COLO668 (cell line): ENCODE data around the gene STXBP4.

Experiments
- DNase-seq: peaks from one replicate; lab custom pipeline; 2025; ENCODE audit not compliant: unreplicated experiment; lab: John Stamatoyannopoulos, UW

Gene STXBP4

DNA sequence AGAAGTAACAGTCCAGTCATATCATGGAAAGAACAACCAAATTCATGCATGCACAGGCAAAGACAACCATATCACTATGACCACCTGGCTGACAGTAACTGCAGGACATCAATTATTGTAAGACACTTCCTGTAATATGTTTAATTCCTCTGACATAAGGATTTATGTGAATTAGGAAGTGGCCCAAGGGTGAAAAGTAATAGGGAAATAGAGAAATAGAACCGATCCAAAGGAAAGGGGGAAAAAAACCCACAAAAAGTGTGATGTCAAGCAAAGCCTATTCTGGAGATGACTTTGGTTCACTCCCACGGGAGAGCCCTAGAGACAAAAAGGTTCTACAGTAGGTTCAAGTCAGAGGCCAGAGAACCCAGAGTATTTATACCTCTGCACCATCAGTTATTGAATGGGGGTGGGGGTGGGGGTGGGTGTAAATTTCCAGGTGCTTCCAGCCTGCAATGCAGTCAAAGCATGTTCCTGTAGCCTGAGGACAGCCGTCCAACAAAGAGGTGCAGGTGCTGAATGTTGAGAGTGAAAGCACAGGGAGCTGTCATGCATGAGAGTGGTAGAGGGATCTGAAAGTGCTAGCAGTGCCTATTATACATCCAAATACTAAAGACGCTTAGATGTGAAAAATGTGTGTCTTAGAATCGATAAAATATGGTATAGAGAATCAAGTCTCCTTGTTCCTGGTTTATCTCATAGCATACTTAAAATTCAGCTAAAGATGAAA lies 200.6 kb downstream of the STXBP4 start:
- DNase-seq, result no peak

DNA sequence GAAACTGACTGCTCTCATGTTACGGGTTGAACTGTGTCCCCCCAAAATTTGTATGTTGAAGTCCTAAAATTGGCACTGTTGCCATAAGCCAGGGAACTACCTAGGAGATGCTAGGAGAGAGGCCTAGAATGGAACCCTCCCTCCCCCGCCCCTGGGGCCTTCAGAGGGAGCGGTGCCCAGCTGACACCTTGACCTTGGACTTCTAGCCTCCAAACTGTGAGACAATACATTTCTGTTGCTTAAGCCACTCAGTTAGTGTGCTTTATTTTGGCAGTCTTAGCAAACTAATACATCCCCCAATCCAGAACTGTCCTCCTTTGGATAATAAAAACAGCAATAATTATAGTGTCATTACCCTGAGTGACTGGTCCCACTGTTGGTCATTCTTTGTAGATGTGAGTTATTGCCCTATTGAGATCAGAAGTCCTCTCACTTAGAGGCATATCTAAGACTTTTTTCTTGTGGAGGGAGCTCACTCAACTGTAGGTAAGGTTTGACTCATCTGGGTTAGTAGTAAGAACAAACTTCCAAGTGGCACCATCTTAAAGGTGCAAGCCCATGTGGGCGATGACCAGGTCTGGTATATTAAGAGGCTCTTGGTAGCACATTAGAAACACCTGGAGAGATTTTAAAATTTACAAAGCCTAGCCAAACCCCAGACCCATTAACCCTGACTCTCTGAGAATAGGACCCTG lies 203.2 kb downstream of the STXBP4 start:
- DNase-seq, result no peak

DNA sequence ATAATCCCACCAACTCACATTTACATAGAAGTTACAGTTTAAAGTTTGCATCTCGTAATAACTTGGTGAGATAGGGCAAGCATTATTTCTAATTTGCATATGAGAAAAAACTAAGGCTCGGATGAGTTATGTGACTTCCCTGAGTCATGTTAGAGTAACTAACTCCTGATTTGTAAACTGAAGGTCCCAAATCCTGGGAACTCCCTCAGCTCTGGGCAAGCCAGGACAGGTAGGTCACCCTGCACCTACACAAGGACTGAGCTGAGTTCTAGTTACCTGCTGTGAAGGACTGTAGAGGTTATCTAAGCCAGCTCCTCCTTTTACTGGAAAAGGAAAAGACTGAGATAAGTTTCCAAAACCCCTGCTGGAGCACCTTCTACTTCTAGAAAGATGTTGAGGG lies 204.0 kb downstream of the STXBP4 start:
- DNase-seq, result no peak

DNA sequence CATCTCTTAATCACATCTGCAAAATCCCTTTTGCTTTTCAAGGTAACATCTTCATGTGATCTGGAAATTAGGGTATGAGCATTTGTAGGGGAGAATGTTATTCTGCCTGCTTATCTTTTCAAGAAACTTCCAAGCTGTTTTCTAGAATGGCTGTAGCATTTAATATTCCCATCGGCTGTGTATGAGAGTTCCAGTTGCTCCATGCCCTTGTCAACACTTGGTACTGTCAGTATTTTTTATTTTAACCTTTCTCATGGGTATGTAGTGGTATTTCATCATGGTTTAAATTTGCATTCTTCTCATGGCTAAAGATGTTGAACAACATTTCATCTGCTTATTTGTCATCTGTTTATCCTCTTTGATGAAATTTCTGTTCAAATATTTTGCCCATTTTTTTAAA lies 205.6 kb downstream of the STXBP4 start:
- DNase-seq, result no peak

- DNase-seq, result no peak
Measured at GRCh38 chr17:55175788-55176427, 207.3 kb downstream of the STXBP4 start.

DNA sequence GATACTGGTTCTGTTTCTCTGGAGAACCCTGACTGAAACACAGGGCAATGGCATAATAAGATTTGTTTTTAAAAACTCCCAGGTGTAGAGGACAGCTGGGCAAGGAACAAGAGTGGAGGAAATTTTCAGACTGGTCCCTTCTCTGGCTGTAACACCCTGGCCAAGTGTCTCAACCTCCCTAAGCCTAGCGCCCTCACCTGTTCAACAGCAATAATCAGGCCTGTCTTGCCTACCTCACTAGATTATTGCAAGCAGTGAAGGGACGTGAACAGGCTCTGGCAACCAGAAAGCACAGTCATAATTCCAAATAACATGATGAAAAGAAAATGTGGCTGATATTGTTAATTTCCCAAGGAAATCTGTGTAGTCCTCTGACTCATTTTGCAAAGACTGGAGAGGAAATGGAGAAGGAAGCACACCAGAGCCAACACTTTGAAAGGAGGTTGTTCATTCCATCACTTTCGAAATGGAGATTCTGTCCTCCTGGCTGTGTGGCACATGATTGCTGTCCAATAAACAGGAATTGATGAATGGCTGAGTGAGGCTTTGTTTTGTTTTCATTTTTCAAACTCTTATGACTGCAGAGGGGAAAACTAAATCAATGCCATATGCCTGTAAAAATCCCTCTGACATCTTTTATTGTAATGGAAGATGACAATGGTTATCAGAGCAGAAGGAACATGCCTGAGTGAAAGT lies 208.7 kb downstream of the STXBP4 start:
- DNase-seq, result no peak

GRCh38 chr17:55177855-55178217 lies 209.3 kb downstream of the STXBP4 start:
- DNase-seq, result no peak

GRCh38 chr17:55186937-55187770 lies 218.6 kb downstream of the STXBP4 start:
- DNase-seq, result no peak

DNA sequence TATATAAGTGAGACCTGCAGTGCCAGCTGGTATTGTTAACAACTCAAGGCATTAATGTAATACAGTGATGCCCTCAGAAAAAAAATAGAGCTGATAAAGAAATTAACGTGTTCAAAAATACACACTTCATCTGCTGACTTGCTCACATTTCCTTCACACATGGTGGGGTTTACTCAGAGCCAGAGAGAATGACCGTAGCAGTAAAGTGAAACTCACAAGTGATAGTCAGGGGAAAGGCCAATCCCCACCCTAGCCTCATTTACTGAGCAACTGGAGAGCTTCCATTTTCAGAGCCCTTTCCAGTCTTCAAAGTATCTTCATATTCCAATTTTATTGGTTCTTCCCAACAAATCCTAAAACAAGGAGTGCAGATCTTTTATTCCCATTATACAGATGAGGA lies 222.2 kb downstream of the STXBP4 start:
- no peak for DNase-seq

DNA sequence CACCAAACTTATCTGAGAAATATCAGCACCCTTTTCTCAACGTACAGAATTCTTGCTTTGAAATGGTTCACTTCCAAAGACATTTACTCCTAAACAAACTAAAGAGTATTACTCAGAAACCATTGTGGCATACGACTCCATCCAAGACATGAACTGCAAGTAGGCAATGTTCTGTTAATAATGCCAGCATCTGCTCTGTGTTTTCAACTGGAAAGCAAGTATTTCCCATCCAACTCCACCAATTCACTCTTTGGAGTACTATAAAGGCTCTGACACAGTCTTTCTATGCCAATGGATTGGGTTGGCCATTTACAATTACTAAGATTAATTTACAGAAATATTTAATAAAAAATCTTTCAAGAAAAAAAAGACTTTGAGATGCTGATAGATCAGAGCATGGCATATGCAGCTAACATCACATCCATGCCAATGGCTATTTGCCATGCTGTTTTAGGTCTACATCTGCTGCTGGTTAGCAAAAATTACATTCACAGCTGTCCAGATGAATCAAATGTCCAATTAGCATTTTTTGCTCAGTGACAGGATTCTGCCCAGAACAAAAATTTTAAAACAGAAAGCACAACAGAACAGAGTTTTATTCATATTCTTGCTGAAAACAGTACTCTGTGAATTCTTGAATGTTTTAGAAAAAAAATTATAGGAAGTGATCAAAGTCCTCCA lies 230.3 kb downstream of the STXBP4 start:
- no peak for DNase-seq

DNA sequence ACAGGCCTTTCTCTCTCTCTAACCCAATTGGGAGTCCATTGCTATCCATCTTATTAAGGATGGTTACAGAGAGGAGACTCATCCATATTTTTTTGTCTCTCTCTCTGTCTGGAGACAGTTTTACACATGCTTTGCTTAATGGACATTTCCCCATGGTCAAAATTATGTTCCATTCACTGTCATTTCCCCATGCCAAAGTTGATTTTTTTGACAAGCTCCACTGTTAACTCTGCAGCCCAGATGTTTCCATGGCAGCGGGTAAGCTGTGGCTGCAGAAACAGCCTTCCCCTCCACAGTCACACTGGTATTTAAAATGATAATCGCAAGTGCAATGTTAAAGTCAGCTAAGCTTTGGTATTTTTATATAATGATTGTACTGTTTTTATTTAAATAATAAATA lies 232.3 kb downstream of the STXBP4 start:
- no peak for DNase-seq

DNA sequence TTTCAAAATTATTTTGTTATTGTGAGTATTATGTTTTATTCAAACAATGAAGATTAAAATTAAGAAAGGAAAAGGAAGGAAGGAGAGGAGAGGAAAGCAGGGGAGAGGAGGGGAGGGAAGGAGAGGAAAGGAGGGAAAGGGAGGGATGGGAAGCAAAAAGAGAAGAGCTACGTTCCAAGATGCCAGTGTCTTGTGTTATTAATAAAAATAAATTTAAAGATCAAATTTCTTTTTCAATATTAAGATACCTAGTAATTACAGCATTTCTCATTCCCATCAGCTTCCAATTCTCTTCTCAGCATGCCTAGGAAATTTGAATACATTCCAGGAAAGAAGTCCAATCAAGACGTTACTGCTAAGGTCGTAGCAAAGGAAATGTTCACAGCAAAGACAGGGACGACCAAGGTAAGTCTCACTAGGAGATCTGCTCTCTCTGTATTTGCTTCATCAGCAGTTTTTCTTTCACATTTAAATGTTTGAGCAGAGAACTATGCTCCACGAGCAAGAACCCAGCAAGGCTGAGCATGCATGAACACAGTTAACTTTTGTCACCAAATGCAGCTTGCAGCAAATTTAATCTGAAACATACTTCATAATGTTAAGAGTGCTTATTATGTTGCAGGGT lies 232.9 kb downstream of the STXBP4 start:
- no peak for DNase-seq

GRCh38 chr17:55202896-55203295 lies 234.3 kb downstream of the STXBP4 start:
- DNase-seq, result no peak

DNA sequence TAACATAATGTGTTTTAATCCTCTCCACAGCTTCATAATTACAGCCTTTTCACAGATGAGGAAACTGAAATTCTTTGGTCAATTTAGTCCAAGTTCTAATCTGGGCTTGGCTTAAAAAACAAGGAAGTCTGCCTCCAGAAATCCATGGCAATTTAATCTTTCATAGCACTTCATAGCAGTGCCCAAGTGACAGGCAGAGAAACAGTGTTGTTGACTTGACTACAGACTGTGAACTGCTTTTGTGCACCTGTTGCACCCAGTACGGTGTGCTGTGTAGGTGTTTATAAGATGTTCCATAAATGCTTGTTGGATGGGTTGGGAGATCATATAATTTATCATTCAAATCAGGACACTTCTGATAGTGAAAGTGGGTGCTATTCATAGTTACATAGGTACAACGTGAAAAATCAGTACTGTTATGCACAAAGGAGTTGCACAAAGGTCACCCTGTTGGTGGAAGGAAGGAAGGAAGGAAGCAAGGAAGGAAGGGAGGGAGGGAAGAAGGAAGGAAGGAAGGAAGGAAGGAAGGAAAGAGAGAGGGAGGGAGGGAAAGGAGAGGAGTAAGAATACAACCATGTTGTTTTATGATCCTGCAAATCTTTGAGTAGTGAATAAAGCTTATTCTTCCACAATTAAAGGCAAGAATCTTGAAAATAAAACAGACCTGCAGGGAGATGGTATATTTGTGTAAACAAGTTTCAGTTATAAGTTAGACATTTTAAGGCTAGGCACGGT lies 239.7 kb downstream of the STXBP4 start:
- DNase-seq, result no peak

GRCh38 chr17:55210292-55210691 lies 241.7 kb downstream of the STXBP4 start:
- no peak for DNase-seq

DNA sequence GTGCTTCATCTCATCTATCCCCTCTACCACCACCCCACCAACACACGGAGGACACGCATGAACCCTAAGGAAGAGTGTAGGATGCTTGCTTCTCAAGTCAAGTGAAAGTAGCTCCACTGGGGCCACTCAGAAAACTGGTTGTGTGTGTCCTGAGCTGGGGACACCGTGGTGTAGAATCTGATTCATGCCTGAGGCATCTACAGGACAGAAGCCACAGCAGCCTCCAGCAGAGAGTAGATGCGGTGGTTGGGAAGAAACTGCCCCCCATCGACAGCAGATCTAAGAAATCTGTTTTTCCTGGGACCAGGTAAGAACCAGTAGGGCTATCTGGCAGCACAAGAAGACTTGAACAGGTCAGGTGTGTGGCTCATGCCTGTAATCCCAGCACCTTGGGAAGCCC lies 244.3 kb downstream of the STXBP4 start:
- DNase-seq, result no peak

DNA sequence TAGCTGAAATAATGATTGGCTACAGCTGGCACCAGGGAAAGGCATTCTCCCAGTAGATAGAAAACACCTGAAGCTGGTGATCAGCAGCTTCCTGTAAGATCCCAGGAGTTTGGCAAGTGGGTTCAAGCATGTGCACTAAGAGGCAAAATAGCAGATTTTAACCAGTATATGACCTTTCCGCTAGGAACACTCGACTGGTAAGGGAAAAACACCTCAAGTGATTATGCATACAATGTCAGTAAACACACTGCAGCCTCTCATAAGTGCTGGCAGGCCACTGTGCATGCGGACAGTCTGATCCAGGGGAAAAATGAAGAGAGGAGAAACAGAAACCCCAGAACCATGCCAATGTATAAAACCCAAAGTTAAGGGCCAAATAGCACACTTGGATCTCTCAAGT lies 247.1 kb downstream of the STXBP4 start:
- no peak for DNase-seq

DNA sequence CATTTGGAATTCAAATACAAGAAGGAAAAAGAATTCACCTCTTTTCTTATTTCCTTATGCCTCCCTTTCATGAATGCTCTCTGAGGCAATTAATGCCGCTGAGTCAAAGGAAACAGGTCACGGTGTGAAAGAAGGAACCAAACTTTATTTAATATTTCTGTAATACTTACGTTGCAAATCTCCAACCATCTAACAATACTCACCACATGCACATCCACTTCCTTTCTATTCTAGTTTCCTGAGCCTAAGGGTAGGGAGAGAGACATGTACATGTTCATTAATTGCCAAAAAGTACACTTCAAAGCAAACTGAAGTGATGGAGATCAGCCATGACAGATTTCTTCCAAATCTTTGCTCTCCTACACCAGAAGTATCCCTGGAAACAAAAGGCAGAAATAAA lies 248.3 kb downstream of the STXBP4 start:
- DNase-seq, result no peak

GRCh38 chr17:55219459-55219858 lies 250.9 kb downstream of the STXBP4 start:
- DNase-seq, result no peak
